Germinal center (tissue), 1 donor: ENCODE results near the gene PTRHD1.
"Not testable (repeated sequence)": the region's sequence is repeated elsewhere in the genome, so short reads cannot be mapped to it uniquely, and the experiment has no call there.

ENCODE experiments used
- DNase-seq: peaks from one replicate; pipeline ENCODE4 v3.0.0; 2012; ENCODE audit warnings: mixed read lengths, low spot score

The PTRHD1 gene

GRCh38 chr2:24792874-24793760, at the start of gene PTRHD1, which contains the start of gene CENPO:
TSS of gene PTRHD1 (minus strand) at chr2:24793391. CDS start at chr2:24793377, 14 bp downstream.
TSS of gene CENPO (plus strand) at chr2:24793425. CDS start at chr2:24793920, 495 bp downstream.
- DNase-seq = peak; percentile 95

GRCh38 chr2:24842081-24843050, 49.2 kb upstream of the PTRHD1 start:
- no peak for DNase-seq

- no peak for DNase-seq
Measured at GRCh38 chr2:24840962-24841945, 48.1 kb upstream of the PTRHD1 start.

GRCh38 chr2:24840164-24840869, 47.1 kb upstream of the PTRHD1 start:
- DNase-seq = no peak

- no peak for DNase-seq
Measured at GRCh38 chr2:24839729-24840128, 46.5 kb upstream of the PTRHD1 start.

GRCh38 chr2:24838541-24838940, 45.4 kb upstream of the PTRHD1 start:
- no peak for DNase-seq

GRCh38 chr2:24837996-24838513, 44.9 kb upstream of the PTRHD1 start:
- no peak for DNase-seq

GRCh38 chr2:24836706-24837105, 43.5 kb upstream of the PTRHD1 start:
- DNase-seq = no peak

GRCh38 chr2:24836206-24836605, 43.0 kb upstream of the PTRHD1 start:
- no peak for DNase-seq

GRCh38 chr2:24835411-24835810, 42.2 kb upstream of the PTRHD1 start:
- DNase-seq = not testable (repeated sequence)

- no peak for DNase-seq
Measured at GRCh38 chr2:24834733-24835395, 41.7 kb upstream of the PTRHD1 start.

GRCh38 chr2:24833821-24834732, 40.9 kb upstream of the PTRHD1 start:
- no peak for DNase-seq

GRCh38 chr2:24832931-24833701, 39.9 kb upstream of the PTRHD1 start:
- DNase-seq = no peak

- no peak for DNase-seq
Measured at GRCh38 chr2:24832521-24832920, 39.3 kb upstream of the PTRHD1 start.

GRCh38 chr2:24832073-24832461, 38.9 kb upstream of the PTRHD1 start:
- no peak for DNase-seq

- DNase-seq = no peak
Measured at GRCh38 chr2:24831221-24832072, 38.3 kb upstream of the PTRHD1 start.

- no peak for DNase-seq
Measured at GRCh38 chr2:24830786-24831185, 37.6 kb upstream of the PTRHD1 start.
